ENCODE results near the gene PDE6H. TPM values are rescaled to one million over a fixed set of nuclear protein-coding genes. Genes with fewer than 3 reads are reported as not detected.

PDE6H gene
- not detected in 5 replicates for total RNA-seq (2022; extraction: Qiagen RNA extraction)

GRCh38 chr12:14972816-14973215 lies at the start of gene PDE6H:
Gene PDE6H, plus strand, starts transcription at chr12:14973042. Its CDS starts 4,971 bp downstream, at chr12:14978013.

DNA sequence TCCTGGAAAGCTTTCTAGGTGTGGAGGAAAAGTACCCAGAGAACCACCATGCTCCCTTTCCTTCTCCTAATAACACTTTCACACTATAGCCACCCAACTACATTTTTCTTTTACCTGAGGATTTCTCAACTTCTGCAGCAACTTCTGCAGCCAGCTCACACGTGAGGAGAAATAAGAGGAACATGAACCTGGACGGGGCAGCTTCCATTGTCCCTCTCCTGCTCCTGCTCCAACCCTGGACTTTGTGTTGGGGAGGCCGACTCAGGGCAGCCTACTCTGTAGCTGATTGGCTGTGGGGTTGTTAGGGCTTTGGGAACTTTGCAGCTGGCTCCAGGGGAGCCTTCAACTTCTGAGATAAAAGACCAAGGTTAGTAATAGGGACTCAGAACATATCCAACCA lies 34.5 kb upstream of the PDE6H start, which contains the start of gene ERP27:
Gene ERP27 (minus strand): TSS at position 237 of the 400 bp plus-strand sequence. CDS start 29 bp downstream, at position 208.

GRCh38 chr12:14961466-14962152 lies 11.2 kb upstream of the PDE6H start, which contains the start of gene ARHGDIB:
Gene ARHGDIB, minus strand, starts transcription at chr12:14961601. Its CDS starts 10,889 bp downstream, at chr12:14950712.

Other genes starting within 250 kb of the PDE6H start
- 44.8 to 56.1 TPM (median 50.4 TPM) in 5 replicates for gene WBP11, start 169.6 kb upstream of the PDE6H start, total RNA-seq (2022; extraction: Qiagen RNA extraction)
- 1.3 to 2.1 TPM (median 1.5 TPM) in 5 replicates for gene C12orf60, start 169.4 kb upstream of the PDE6H start, total RNA-seq (2022; extraction: Qiagen RNA extraction)
- 0.05 TPM in 1 of 5 replicates, not detected in the others for gene SMCO3, start 158.9 kb upstream of the PDE6H start, total RNA-seq (2022; extraction: Qiagen RNA extraction)
- 0.15 TPM in 1 of 5 replicates, not detected in the others for gene ART4, start 129.5 kb upstream of the PDE6H start, total RNA-seq (2022; extraction: Qiagen RNA extraction)
- gene MGP, start 87.2 kb upstream of the PDE6H start, total RNA-seq (2022; extraction: Qiagen RNA extraction), result not detected in 5 replicates
- not detected in 5 replicates for gene ERP27, start 34.5 kb upstream of the PDE6H start, total RNA-seq (2022; extraction: Qiagen RNA extraction)
- 0.83 to 1.5 TPM (median 1.3 TPM) in 5 replicates for gene ARHGDIB, start 11.4 kb upstream of the PDE6H start, total RNA-seq (2022; extraction: Qiagen RNA extraction)
- gene RERG, start 248.4 kb downstream of the PDE6H start, total RNA-seq (2022; extraction: Qiagen RNA extraction), result 0.17 to 0.31 TPM (median 0.27 TPM) in 5 replicates

Measured in A549 treated with dexamethasone at 1 μM for 4 hours (cell line).